GM11168 (cell line): Measurements from ENCODE around the gene TSPAN18.

ENCODE experiments used
- in situ Hi-C: fragments of 300-500 bp; cut with MboI; formaldehyde crosslinking; loops from one replicate; pipeline ENCODE4 v1.12.0; 2022; ENCODE audit warnings: low sequenced_read_pairs; ENCODE audit not compliant: unreplicated experiment

TSPAN18 gene

GRCh38 chr11:44875037-44875436, 148.3 kb downstream of the TSPAN18 start:
- in situ Hi-C loops: no loop called here

GRCh38 chr11:44876194-44876723, 149.5 kb downstream of the TSPAN18 start:
- in situ Hi-C loops: no loop called here

- in situ Hi-C loops: no loop called here
Observed at GRCh38 chr11:44876906-44877305, 150.1 kb downstream of the TSPAN18 start.

GRCh38 chr11:44877571-44878497, 151.1 kb downstream of the TSPAN18 start:
- in situ Hi-C loops: no loop called here

- in situ Hi-C loops: no loop called here
Observed at GRCh38 chr11:44878711-44879110, 151.9 kb downstream of the TSPAN18 start.

- in situ Hi-C loops: no loop called here
Observed at GRCh38 chr11:44879432-44879831, 152.7 kb downstream of the TSPAN18 start.

- in situ Hi-C loops: no loop called here
Observed at GRCh38 chr11:44880511-44880910, 153.7 kb downstream of the TSPAN18 start.

- in situ Hi-C loops: no loop called here
Observed at GRCh38 chr11:44880953-44881352, 154.2 kb downstream of the TSPAN18 start.

GRCh38 chr11:44883277-44883676, 156.5 kb downstream of the TSPAN18 start:
- in situ Hi-C loops: no loop called here

- in situ Hi-C loops: no loop called here
Observed at GRCh38 chr11:44884056-44884455, 157.3 kb downstream of the TSPAN18 start.

GRCh38 chr11:44885065-44885810, 158.5 kb downstream of the TSPAN18 start:
- in situ Hi-C loops: no loop called here

- in situ Hi-C loops: no loop called here
Observed at GRCh38 chr11:44885919-44886789, 159.4 kb downstream of the TSPAN18 start.

GRCh38 chr11:44886790-44887140, 160.0 kb downstream of the TSPAN18 start:
- in situ Hi-C loops: no loop called here

GRCh38 chr11:44887636-44888035, 160.9 kb downstream of the TSPAN18 start:
- in situ Hi-C loops: no loop called here

- in situ Hi-C loops: no loop called here
Observed at GRCh38 chr11:44889266-44889665, 162.5 kb downstream of the TSPAN18 start.

GRCh38 chr11:44892843-44893242, 166.1 kb downstream of the TSPAN18 start:
- in situ Hi-C loops: loop anchor here (10.0 kb wide), 1 partner anchor 178 kb away; no protein-coding TSS in a partner anchor

- in situ Hi-C loops: loop anchor here (10.0 kb wide), 1 partner anchor 179 kb away; no protein-coding TSS in a partner anchor
Observed at GRCh38 chr11:44893308-44893822, 166.6 kb downstream of the TSPAN18 start.

GRCh38 chr11:44893846-44894617, 167.3 kb downstream of the TSPAN18 start:
- in situ Hi-C loops: loop anchor here (10.0 kb wide), 1 partner anchor 179 kb away; no protein-coding TSS in a partner anchor

- in situ Hi-C loops: loop anchor here (10.0 kb wide), 1 partner anchor 185 kb away; no protein-coding TSS in a partner anchor
Observed at GRCh38 chr11:44899959-44900358, 173.2 kb downstream of the TSPAN18 start.
